HG02840 (cell line): ENCODE measurements around the gene MRPL12.
"Not testable (repeated sequence)": the region's sequence is repeated elsewhere in the genome, so short reads cannot be mapped to it uniquely, and the experiment has no call there.

Experiments
- ATAC-seq: cut with Tn5 transposase; IDR thresholded peaks from one replicate; pipeline ENCODE4 v1.9.1; 2021; ENCODE audit warnings: mild to moderate bottlenecking, moderate library complexity, moderate number of reproducible peaks; ENCODE audit not compliant: unreplicated experiment, low FRiP score

The MRPL12 gene

GRCh38 chr17:81702934-81703746, at the start of gene MRPL12:
Gene MRPL12 (plus strand): TSS chr17:81703367. CDS start chr17:81703502, 135 bp downstream.
- ATAC-seq, result peak; percentile 82

GRCh38 chr17:81655378-81656117, 47.6 kb upstream of the MRPL12 start:
- ATAC-seq, result no peak

- no peak for ATAC-seq
Observed at GRCh38 chr17:81656118-81656743, 46.9 kb upstream of the MRPL12 start, which contains the start of gene PDE6G. Gene PDE6G (minus strand): TSS chr17:81656542. CDS start chr17:81653305, 3,237 bp downstream.

GRCh38 chr17:81656835-81657234, 46.3 kb upstream of the MRPL12 start:
- no peak for ATAC-seq

GRCh38 chr17:81659038-81659437, 44.1 kb upstream of the MRPL12 start:
- ATAC-seq, result no peak

- no peak for ATAC-seq
Observed at GRCh38 chr17:81660441-81660840, 42.7 kb upstream of the MRPL12 start.

GRCh38 chr17:81662002-81662401, 41.2 kb upstream of the MRPL12 start:
- no peak for ATAC-seq

GRCh38 chr17:81664051-81664470, 39.1 kb upstream of the MRPL12 start:
- ATAC-seq, result no peak

- ATAC-seq, result no peak
Observed at GRCh38 chr17:81665205-81666091, 37.7 kb upstream of the MRPL12 start.

- ATAC-seq, result no peak
Observed at GRCh38 chr17:81666092-81666341, 37.1 kb upstream of the MRPL12 start.

- ATAC-seq, result peak; percentile 78
Observed at GRCh38 chr17:81666342-81667191, 36.6 kb upstream of the MRPL12 start, which contains the start of the genes CCDC137 and OXLD1. Gene CCDC137 (plus strand): TSS chr17:81666737. CDS start chr17:81666767, 30 bp downstream. Gene OXLD1 (minus strand): TSS chr17:81666605. CDS start chr17:81666577, 28 bp downstream.

GRCh38 chr17:81667754-81668153, 35.4 kb upstream of the MRPL12 start:
- ATAC-seq, result no peak

GRCh38 chr17:81672504-81672903, 30.7 kb upstream of the MRPL12 start:
- no peak for ATAC-seq

- ATAC-seq, result no peak
Observed at GRCh38 chr17:81672954-81673353, 30.2 kb upstream of the MRPL12 start.

GRCh38 chr17:81673561-81674258, 29.5 kb upstream of the MRPL12 start:
- no peak for ATAC-seq

- not testable (repeated sequence) for ATAC-seq
Observed at GRCh38 chr17:81675515-81676221, 27.5 kb upstream of the MRPL12 start.

- no peak for ATAC-seq
Observed at GRCh38 chr17:81676906-81677305, 26.3 kb upstream of the MRPL12 start.

- ATAC-seq, result no peak
Observed at GRCh38 chr17:81680150-81680549, 23.0 kb upstream of the MRPL12 start.
